HG03280 (cell line): ENCODE results near the gene MS4A18.
A peak's percentile ranks its signal among the peaks of the same experiment; 100 is the strongest.

Experiments used
- ATAC-seq: cut with Tn5 transposase; IDR thresholded peaks from one replicate; pipeline ENCODE4 v1.9.1; 2021; ENCODE audit warnings: mild to moderate bottlenecking, moderate library complexity; ENCODE audit not compliant: unreplicated experiment

MS4A18 gene

GRCh38 chr11:60764879-60765278 is 40.4 kb downstream of the MS4A18 start:
- ATAC-seq = peak; percentile 46

DNA sequence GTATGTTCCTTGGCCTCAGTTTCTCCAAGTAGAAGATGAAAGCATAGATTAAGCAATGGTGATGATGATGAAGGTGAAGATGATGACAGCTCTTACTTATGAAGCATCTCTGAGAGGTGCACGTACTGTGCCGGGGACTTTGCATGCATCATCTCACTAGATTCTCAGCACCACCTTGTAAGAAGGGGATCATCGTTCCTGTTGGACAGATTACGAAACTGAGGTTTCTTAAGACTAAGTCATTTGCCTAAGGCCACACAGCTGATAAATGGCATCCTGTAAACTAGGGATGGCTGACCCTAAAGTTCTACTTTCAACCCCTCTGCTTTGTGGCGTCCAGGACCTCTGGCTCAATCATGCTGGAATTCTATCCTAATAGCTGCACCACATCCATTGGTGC is 40.8 kb downstream of the MS4A18 start:
- ATAC-seq = no peak

GRCh38 chr11:60766547-60766946 is 42.0 kb downstream of the MS4A18 start:
- no peak for ATAC-seq

GRCh38 chr11:60767388-60767811 is 42.9 kb downstream of the MS4A18 start:
- no peak for ATAC-seq

- no peak for ATAC-seq
Measured at GRCh38 chr11:60768202-60768601, 43.7 kb downstream of the MS4A18 start.

- ATAC-seq = no peak
Measured at GRCh38 chr11:60769273-60769672, 44.8 kb downstream of the MS4A18 start.

DNA sequence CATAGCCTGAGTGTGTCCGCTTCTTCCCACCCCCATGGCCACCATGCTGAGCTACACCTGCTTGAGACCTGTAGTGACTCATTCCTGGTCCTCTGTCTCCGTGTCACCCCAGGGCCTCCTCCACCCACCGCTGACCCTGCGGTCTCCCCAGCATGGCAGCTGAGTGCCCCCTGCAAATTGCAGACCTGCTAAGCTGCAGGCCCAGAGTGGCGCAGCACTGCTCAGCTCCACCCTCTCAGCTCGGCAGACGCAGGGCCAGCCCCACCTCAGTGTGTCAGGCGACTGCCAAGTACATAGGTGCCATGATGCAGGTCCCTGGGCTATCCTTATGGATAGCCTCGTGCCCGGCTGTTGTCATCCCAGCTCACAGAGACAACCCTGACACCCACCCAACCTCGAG is 45.3 kb downstream of the MS4A18 start:
- ATAC-seq = no peak

DNA sequence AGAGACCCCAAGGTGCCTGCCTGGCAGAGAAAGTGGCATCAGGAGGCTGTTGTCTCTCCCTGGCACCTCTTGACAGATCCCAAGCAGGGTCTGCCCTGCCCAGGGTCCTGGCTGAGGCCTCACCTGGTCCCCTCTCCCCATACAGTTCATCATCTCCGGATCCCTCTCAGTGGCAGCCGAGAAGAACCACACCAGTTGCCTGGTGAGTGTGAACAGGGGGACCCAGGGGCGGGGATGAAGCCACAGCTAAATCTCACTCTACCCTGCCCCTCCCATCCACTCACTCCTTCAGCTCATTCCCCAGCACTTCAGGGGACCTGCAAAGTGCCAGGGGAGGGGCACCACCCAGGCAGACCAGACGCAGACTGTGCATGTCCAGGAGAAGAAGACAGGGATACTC is 46.6 kb downstream of the MS4A18 start:
- ATAC-seq = no peak

GRCh38 chr11:60771879-60772525 is 47.5 kb downstream of the MS4A18 start:
- ATAC-seq = no peak

- ATAC-seq = no peak
Measured at GRCh38 chr11:60772666-60773065, 48.1 kb downstream of the MS4A18 start.

GRCh38 chr11:60774726-60775125 is 50.2 kb downstream of the MS4A18 start:
- ATAC-seq = no peak

GRCh38 chr11:60775420-60775961 is 51.0 kb downstream of the MS4A18 start:
- peak; percentile 77 for ATAC-seq

DNA sequence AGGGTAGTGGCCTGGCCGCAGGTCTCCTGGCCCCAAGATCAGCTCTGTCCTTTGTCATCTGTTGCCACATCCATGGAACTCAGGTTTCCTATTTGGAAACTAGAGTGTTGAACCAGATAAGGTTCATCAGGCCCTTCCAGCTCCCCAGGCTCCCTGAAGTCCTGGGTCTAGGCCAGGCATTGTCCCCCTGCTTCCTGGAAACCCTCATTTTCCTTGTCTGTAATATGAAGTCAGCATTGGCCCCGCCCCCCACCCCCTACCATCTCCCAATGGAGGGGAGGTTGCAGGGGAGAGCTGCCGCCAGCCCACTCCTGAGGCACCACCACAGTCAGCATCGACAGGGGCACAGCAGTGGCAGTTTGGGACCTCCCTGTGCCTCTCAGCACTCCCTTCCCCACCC is 51.6 kb downstream of the MS4A18 start:
- no peak for ATAC-seq

- no peak for ATAC-seq
Measured at GRCh38 chr11:60777106-60777505, 52.6 kb downstream of the MS4A18 start.

DNA sequence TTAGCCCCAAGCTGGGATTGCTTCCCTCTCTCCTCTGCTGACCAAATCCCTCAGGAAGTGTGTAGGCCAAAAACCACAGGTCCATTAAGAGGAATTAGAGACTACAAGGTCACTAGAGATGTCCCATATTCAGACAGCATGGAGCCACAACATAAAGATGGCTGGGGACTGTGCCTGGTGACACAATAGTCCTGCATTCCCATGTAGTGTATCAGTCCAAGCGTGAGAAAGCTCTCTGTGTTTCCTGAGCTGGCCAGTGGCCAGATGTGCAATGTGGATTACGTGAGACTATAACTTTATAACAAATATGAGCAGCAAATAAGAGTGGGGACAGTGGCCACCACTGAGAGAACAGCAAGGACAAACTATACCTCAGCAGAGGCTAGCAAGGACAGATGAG is 53.1 kb downstream of the MS4A18 start:
- no peak for ATAC-seq

DNA sequence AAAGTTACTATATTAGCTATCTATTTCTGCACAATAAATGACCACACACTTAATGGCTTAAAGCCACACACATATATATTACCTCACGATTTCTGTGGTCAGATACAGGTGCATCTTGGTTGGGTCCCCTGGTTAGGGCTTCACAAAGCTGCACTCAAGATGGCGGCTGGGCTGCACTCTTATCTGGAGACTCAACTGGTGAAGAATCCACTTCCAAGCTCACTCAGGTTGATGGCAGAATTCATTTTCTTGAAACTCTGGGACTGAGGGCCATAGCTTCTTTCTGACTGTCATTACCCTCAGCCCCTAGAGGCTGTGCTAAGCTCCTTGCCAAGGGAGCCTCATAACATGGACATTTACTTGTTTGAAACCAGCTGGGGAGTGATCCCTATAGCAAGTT is 55.5 kb downstream of the MS4A18 start:
- ATAC-seq = no peak

DNA sequence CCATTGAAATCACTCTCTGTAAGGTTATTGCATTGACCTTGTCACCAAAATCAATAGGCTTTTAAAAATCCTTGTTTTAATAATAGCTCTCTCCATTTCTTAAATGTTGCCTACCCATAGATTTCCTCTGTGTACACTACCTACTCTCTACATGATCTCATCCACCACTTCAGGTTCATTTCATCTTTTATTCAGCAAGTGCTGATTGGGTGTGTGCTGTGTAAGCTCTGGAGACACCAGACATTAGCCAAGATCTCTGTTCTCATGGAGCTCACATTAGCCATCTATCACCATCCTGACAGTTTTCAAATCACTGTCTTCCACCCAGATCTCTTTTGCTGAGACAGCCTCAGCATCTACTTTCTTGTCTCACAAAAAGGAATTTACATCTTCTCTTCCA is 56.3 kb downstream of the MS4A18 start:
- ATAC-seq = no peak

GRCh38 chr11:60781286-60781980 is 56.9 kb downstream of the MS4A18 start:
- ATAC-seq = no peak

DNA sequence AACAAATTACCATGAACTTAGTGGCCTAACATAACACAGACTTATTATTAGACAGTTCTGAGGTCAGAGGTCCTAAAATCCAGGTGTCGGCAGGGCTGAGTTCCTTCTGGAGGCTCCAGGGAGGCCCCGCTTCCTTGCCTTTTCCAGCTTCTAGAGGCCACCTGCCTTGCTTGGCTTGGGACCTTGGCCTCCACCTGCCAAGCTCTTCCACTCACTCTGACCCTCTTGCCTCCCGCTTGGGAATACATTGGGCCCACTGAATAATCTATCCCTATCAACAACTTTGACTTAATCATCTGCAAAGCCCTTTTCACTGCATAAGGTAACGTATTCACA is 57.4 kb downstream of the MS4A18 start:
- no peak for ATAC-seq

DNA sequence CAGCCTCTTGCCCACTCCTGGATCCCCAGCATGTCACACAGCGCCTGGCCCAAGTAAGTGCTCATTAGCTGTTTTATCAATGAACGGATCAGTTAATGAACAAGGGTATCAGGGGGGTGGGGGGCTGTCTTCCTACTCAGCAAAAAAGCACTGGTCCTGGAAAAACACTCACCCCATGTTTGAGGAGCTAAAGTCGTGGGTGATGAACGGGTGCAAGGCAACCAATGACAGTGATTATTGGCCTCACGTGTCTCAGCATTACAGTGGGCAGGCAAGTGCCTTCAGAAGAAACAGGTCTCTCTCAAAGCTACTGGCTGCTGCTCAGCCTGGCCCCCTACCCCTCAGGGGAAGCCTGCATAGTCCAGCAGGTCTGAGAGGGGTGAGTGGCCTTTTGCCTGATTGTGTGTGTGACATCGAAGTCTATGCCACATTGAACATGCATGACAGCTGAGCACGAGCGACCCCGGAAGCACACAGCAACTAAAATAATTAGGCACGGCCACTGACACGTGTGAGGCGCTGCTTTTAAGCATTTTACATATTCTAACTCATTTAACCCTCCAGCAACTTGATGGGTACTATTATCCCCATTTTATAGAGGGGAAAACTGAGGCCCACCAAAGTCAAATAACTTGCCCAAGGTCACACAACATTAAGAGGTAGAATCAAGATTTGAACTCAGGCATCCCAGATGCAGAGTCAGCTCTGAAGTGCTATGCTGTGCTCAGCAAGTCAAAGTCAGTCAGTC is 58.0 kb downstream of the MS4A18 start:
- ATAC-seq = no peak

DNA sequence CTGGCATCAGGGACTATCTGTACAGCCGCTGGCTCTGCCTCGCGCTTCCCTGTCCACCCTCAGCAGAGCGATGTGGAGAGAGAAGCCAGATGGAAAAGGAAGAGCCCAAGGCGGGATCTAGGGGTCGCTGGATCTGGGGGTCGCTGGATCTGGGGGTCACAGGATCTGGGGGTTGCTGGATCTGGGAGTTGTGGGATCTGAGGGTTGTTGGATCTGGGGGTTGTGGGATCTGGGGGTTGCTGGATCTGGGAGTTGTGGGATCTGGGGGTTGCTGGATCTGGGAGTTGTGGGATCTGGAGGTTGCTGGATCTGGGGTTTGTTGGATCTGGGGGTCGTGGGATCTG is 58.6 kb downstream of the MS4A18 start:
- no peak for ATAC-seq

- no peak for ATAC-seq
Measured at GRCh38 chr11:60783911-60784310, 59.4 kb downstream of the MS4A18 start.
